Vagina (tissue), 2 donors: ENCODE results near the gene SMARCD3.

Source experiments
- CTCF ChIP-seq, 3 experiments: fragments of 450-650 bp in 2 of 3; fragments of 200-600 bp in 1 of 3; sonication (generic) in 1 of 3; IDR thresholded peaks; one replicate each; pipeline ENCODE4 v1.5.1; 2017 to 2019; ENCODE audit warnings: antibody characterized with exemption in 3 of 3, mild to moderate bottlenecking in 2 of 3, moderate library complexity in 2 of 3
- POLR2A ChIP-seq, 2 donors: fragments of 450-650 bp; IDR thresholded peaks; one replicate each; pipeline ENCODE4 v1.6.1; 2017; ENCODE audit warnings: antibody characterized with exemption in 2 of 2, mild to moderate bottlenecking in 2 of 2, moderate library complexity in 2 of 2

- TF ChIP-seq CTCF (IDR thresholded peaks at IDR 0.05): no peak
- TF ChIP-seq POLR2A (IDR thresholded peaks at IDR 0.05): no peak
Observed at GRCh38 chr7:151241755-151242096, 6.8 kb downstream of the SMARCD3 start.
